Common myeloid progenitor, CD34-positive (primary cell): ENCODE measurements around the gene SLC6A20.

ENCODE experiments used
- CTCF ChIA-PET: fragments of 350-600 bp; sonication (Branson Sonifier 250); formaldehyde crosslinking; loops from one replicate; lab custom pipeline; 2021; ENCODE audit warnings: antibody characterized with exemption; lab: Charles Lee
- POLR2A ChIA-PET: fragments of 350-600 bp; sonication (Branson Sonifier 250); formaldehyde crosslinking; loops from one replicate; lab custom pipeline; 2021; ENCODE audit warnings: antibody characterized with exemption; lab: Charles Lee
- DNase-seq, 3 donors: peaks; one replicate each; pipeline versions ENCODE4 v3.0.0 to v3.0.0-alpha.2; 2013
- H3K27ac ChIP-seq, 2 experiments: 1 replicate in 1 of 2; 2 replicates in 1 of 2; pipeline ENCODE4 v1.7.0; 2013; ENCODE audit warnings: inconsistent platforms in 2 of 2, low read length in 2 of 2, mild to moderate bottlenecking in 2 of 2, low read depth in 1 of 2, moderate library complexity in 1 of 2; ENCODE audit not compliant: severe bottlenecking in 2 of 2, insufficient read depth in 1 of 2, poor library complexity in 1 of 2
- H3K27me3 ChIP-seq, 5 experiments: replicated peaks in 2 of 5; 1 replicate in 3 of 5; 2 replicates in 2 of 5; pipeline versions ENCODE4 v1.6.1 to v1.7.0; 2013; ENCODE audit warnings: low read length in 4 of 5, mild to moderate bottlenecking in 2 of 5, moderate library complexity in 2 of 5, inconsistent platforms in 1 of 5; ENCODE audit not compliant: insufficient read depth in 5 of 5, control insufficient read depth in 4 of 5
- H3K36me3 ChIP-seq, 4 experiments: 1 replicate in 2 of 4; 2 replicates in 2 of 4; pipeline versions ENCODE4 v1.6.1 to v1.7.0; 2013; ENCODE audit warnings: low read length in 3 of 4, control low read depth in 1 of 4, mild to moderate bottlenecking in 1 of 4; ENCODE audit not compliant: control insufficient read depth in 4 of 4, insufficient read depth in 4 of 4
- H3K4me1 ChIP-seq, 4 experiments: 1 replicate in 3 of 4; 2 replicates in 1 of 4; pipeline versions ENCODE4 v1.6.1 to v1.7.1; 2013; ENCODE audit warnings: low read length in 3 of 4, mild to moderate bottlenecking in 3 of 4, control low read depth in 1 of 4, inconsistent platforms in 1 of 4, moderate library complexity in 1 of 4; ENCODE audit not compliant: control insufficient read depth in 4 of 4, insufficient read depth in 4 of 4; ENCODE audit errors: control extremely low read depth in 1 of 4
- H3K4me3 ChIP-seq, 7 experiments: 1 replicate in 4 of 7; 2 replicates in 3 of 7; pipeline versions ENCODE4 v1.5.1 to v1.7.0; 2013; ENCODE audit warnings: mild to moderate bottlenecking in 7 of 7, low read length in 6 of 7, moderate library complexity in 6 of 7, inconsistent platforms in 2 of 7, low read depth in 2 of 7, control low read depth in 1 of 7; ENCODE audit not compliant: insufficient read depth in 4 of 7, control insufficient read depth in 1 of 7; ENCODE audit errors: extremely low read depth in 1 of 7
- H3K9me3 ChIP-seq, 5 experiments: 1 replicate in 4 of 5; 2 replicates in 1 of 5; pipeline versions ENCODE4 v1.6.1 to v1.7.1; 2013; ENCODE audit warnings: low read length in 4 of 5, mild to moderate bottlenecking in 2 of 5, inconsistent platforms in 1 of 5, low read depth in 1 of 5, moderate library complexity in 1 of 5; ENCODE audit not compliant: control insufficient read depth in 4 of 5, insufficient read depth in 2 of 5; ENCODE audit errors: control extremely low read depth in 1 of 5
- WGBS: methylation state at CpG from one replicate; pipeline ENCODE4 v1.1.5; 2013; ENCODE audit not compliant: insufficient coverage; 5-methylcytosine and 5-hydroxymethylcytosine counted together

Gene SLC6A20

GRCh38 chr3:45803252-45803935 is 7.1 kb upstream of the SLC6A20 start:
- DNase-seq, result no peak
- Histone ChIP-seq H3K4me3 (no peak overlapping the region), H3K36me3 (no peaks in the 10 kb centered on the region), H3K4me1 (peaks cover 0 to 3% (median 1%) of the 10 kb centered on the region in 4 experiments), H3K27ac (no peak overlapping the region), H3K27me3 (peaks cover 0 to 13% (median 7%) of the 10 kb centered on the region in 5 experiments), H3K9me3 (peaks cover 0 to 2% (median 0%) of the 10 kb centered on the region in 5 experiments)
- CTCF ChIA-PET, result interaction anchor here (0.6 kb wide), 1 partner anchor 30 kb away, joined by 3 read pairs; no protein-coding TSS in a partner anchor
- POLR2A ChIA-PET, result no interaction called here
- 86% methylated on average over 4 of the region's 5 CpGs for WGBS

GRCh38 chr3:45802146-45802545 is 5.8 kb upstream of the SLC6A20 start:
- H3K9me3 ChIP-seq, result peaks cover 0 to 2% (median 0%) of the 10 kb centered on the region in 5 experiments
- 98% methylated on average over 7 of the region's 9 CpGs for WGBS
- H3K27ac ChIP-seq, result no peak overlapping the region
- H3K4me3 ChIP-seq, result no peak overlapping the region
- H3K36me3 ChIP-seq, result no peaks in the 10 kb centered on the region
- POLR2A ChIA-PET, result interaction anchor here (0.6 kb wide), 1 partner anchor 579 kb away, joined by 3 read pairs; no protein-coding TSS in a partner anchor
- H3K27me3 ChIP-seq, result peaks cover 6 to 25% (median 16%) of the 10 kb centered on the region in 5 experiments
- H3K4me1 ChIP-seq, result no peaks in the 10 kb centered on the region
- CTCF ChIA-PET, result no interaction called here
- DNase-seq, result no peak

DNA sequence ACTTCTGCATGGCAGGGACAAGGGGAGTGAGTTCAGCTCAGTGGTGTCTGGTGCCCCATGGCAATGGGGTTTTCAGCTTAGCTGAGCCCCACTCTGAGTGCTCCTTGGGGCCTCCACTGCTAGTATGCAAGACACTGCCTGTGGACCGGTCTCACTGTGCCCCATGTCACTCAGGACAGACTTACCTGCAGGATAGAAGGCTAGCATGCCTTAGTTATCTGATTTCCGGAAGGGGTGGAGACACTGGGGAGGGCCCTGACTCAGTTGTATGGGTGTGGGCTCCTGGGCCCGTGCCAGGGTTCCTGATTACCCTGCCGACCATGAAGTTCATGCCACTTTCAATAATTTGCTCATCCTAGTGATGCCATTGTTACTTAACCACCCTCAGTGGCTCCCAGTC is 4.3 kb upstream of the SLC6A20 start:
- peaks cover 0 to 2% (median 0%) of the 10 kb centered on the region in 5 experiments for H3K9me3 ChIP-seq
- peaks cover 0 to 14% (median 12%) of the 10 kb centered on the region in 4 experiments for H3K4me1 ChIP-seq
- H3K36me3 ChIP-seq, result no peaks in the 10 kb centered on the region
- H3K4me3 ChIP-seq, result no peak overlapping the region
- 96% methylated on average over 3 of the region's 4 CpGs for WGBS
- H3K27me3 ChIP-seq, result peaks cover 6 to 41% (median 26%) of the 10 kb centered on the region in 5 experiments
- ChIA-PET POLR2A (no interaction called here), CTCF (interaction anchor here (0.8 kb wide), 1 partner anchor 10 kb away, joined by 3 read pairs; no protein-coding TSS in a partner anchor)
- no peak overlapping the region for H3K27ac ChIP-seq
- no peak for DNase-seq

- DNase-seq, result no peak
- H3K4me3 ChIP-seq, result no peak overlapping the region
- H3K9me3 ChIP-seq, result peaks cover 0 to 2% (median 0%) of the 10 kb centered on the region in 5 experiments
- ChIA-PET CTCF (no interaction called here), POLR2A (interaction anchor here (0.6 kb wide), 2 partner anchors 11 to 205 kb away, joined by 3 to 6 read pairs; no protein-coding TSS in a partner anchor)
- WGBS, result 100% methylated on average over 2 of the region's 2 CpGs
- H3K27me3 ChIP-seq, result peaks cover 8 to 49% (median 29%) of the 10 kb centered on the region in 5 experiments
- no peaks in the 10 kb centered on the region for H3K36me3 ChIP-seq
- peaks cover 0 to 16% (median 14%) of the 10 kb centered on the region in 4 experiments for H3K4me1 ChIP-seq
- H3K27ac ChIP-seq, result no peak overlapping the region
These were observed 3.2 kb upstream of the SLC6A20 start for GRCh38 chr3:45799586-45799985.

DNA sequence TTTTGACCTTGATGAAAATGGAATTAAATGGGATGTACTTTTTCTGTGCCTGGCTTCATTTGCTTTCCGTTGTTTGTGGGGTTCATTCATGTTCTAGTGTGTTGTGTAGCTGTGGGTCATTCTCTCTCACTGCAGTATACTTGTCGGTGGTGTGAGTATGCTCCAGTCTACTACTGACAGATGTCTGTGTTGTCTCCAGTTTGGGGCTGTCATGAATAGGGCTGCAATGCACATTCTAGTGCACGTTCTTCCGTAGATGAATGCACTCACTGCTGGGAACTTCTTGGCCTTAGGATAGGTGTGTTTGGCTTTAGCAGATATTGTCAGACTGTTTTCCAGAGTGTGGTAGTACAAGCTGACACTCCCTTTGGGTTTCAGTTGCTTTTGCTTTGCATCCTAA is 1.7 kb upstream of the SLC6A20 start:
- Histone ChIP-seq H3K4me3 (no peak overlapping the region), H3K36me3 (no peaks in the 10 kb centered on the region), H3K9me3 (peaks cover 0 to 2% (median 0%) of the 10 kb centered on the region in 5 experiments), H3K27ac (no peak overlapping the region), H3K4me1 (peaks cover 0 to 16% (median 14%) of the 10 kb centered on the region in 4 experiments), H3K27me3 (peaks cover 8 to 57% (median 34%) of the 10 kb centered on the region in 5 experiments)
- no peak for DNase-seq
- ChIA-PET CTCF (no interaction called here), POLR2A (no interaction called here)
- WGBS, result 100% methylated on average over 3 of the region's 4 CpGs

DNA sequence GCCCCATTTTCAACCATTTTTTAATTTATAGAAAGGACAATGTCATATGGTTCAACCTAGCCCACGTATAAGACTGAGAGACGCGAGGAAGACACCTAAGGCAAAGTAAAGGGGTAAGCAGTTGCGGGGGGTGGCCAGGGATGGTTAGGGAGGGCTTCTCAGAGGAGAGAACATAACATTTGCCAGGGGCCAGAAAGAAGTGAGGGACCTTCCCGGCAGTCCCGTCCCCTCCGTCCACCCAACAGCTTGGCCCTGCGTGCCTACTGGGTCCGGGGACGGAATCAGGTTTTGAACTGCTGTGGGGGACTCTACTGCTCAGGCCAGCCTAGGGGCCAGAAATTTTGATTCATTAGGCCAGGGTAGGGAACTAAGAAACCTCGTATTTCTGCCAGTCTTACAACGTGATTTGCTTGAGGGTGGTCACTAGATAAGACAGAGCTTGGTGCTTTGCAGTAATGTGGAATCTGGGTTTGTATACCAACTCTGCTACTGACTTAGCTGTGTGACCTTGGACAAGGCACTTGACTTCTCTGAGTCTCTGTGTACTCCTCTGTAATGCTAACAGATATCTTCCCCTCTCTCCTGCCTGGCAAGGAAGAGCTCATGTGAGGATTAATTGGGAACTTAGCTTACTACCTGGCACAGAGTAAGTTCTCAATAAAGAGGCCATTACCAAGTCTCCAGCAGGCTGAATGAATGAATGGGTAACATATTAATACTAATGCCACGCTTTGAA is 734 bp upstream of the SLC6A20 start:
- peaks cover 8 to 57% (median 34%) of the 10 kb centered on the region in 5 experiments for H3K27me3 ChIP-seq
- H3K9me3 ChIP-seq, result peaks cover 0 to 1% (median 0%) of the 10 kb centered on the region in 5 experiments
- H3K4me1 ChIP-seq, result peaks cover 0 to 16% (median 14%) of the 10 kb centered on the region in 4 experiments
- no peaks in the 10 kb centered on the region for H3K36me3 ChIP-seq
- POLR2A ChIA-PET, result no interaction called here
- CTCF ChIA-PET, result interaction anchor here (1.2 kb wide), 1 partner anchor 37 kb away, joined by 4 read pairs; no protein-coding TSS in a partner anchor
- DNase-seq, result no peak
- H3K4me3 ChIP-seq, result peak overlapping the region in 5 of 7 experiments; percentile 8 to 66 (median 53)
- 78% methylated on average over 10 of the region's 13 CpGs for WGBS
- H3K27ac ChIP-seq, result no peak overlapping the region
